GM23338 (cell line): ENCODE measurements around the gene ABCG8.

Experiments used
- CREB1 ChIP-seq: fragments of 250-450 bp; sonication (Bioruptor Pico); IDR thresholded peaks from 2 replicates; pipeline ENCODE4 v1.5.0; 2020; ENCODE audit warnings: low read depth, mild to moderate bottlenecking, moderate library complexity
- EZH2 ChIP-seq: fragments of 200-600 bp; sonication (generic); IDR thresholded peaks from one replicate; pipeline ENCODE4 v1.8.0; 2017; ENCODE audit warnings: antibody characterized with exemption, mild to moderate bottlenecking, low read depth; ENCODE audit not compliant: unreplicated experiment
- EZH2phosphoT487 ChIP-seq: fragments of 200-600 bp; sonication (generic); IDR thresholded peaks from one replicate; pipeline ENCODE4 v1.8.1; 2018; ENCODE audit warnings: antibody characterized with exemption; ENCODE audit not compliant: unreplicated experiment
- JUNB ChIP-seq: IDR thresholded peaks from one replicate; pipeline ENCODE4 v1.6.1; 2016; ENCODE audit warnings: antibody characterized with exemption; ENCODE audit not compliant: unreplicated experiment
- POLR2AphosphoS5 ChIP-seq: IDR thresholded peaks from 2 replicates; pipeline ENCODE4 v1.6.1; 2016; ENCODE audit warnings: antibody characterized with exemption, low read depth
- ZNF114 ChIP-seq: fragments of 250-450 bp; sonication (Bioruptor Pico); IDR thresholded peaks from 2 replicates; pipeline ENCODE4 v1.5.0; 2020; ENCODE audit warnings: mild to moderate bottlenecking, moderate library complexity
- TF ChIP-seq, protein P1 (sequence below), 2 experiments: fragments of 200-600 bp in 1 of 2; sonication (generic) in 1 of 2; conservative IDR thresholded peaks; 2 replicates each; pipeline versions ENCODE4 v1.5.1 to v1.6.1; 2016 to 2017; ENCODE audit warnings: antibody characterized with exemption in 2 of 2, low read depth in 2 of 2, mild to moderate bottlenecking in 2 of 2, moderate library complexity in 1 of 2
- TF ChIP-seq, protein P2 (sequence below): IDR thresholded peaks from one replicate; pipeline ENCODE4 v1.6.1; 2018; ENCODE audit warnings: antibody characterized with exemption; ENCODE audit not compliant: unreplicated experiment
- TF ChIP-seq, protein P3 (sequence below): IDR thresholded peaks from 2 replicates; pipeline ENCODE4 v1.6.1; 2016; ENCODE audit warnings: antibody characterized with exemption
- TF ChIP-seq, protein P4 (sequence below): fragments of 250-450 bp; sonication (Bioruptor Pico); IDR thresholded peaks from 2 replicates; pipeline ENCODE4 v1.5.0; 2020; ENCODE audit warnings: mild to moderate bottlenecking, moderate library complexity

DNA sequence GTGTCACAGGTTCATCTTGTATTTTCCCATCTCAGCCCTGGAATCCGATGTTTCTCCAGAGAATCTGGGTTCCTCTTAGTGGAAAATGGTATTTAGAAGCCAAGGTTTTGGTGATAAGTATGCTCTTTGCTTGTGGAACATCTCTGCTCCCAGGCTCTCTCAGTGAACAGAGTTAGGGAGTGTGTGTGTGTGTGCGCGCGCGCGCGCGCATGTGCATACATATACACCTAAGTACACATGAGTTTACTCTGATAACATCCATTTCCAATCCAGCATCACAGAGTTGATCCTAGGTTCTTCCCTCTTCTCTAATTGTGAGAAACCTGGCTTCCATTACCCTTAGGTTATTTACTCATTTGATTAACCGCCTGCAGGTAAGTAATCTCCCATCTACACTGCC is 41.7 kb downstream of the ABCG8 start:
- TF ChIP-seq, protein P1, sequence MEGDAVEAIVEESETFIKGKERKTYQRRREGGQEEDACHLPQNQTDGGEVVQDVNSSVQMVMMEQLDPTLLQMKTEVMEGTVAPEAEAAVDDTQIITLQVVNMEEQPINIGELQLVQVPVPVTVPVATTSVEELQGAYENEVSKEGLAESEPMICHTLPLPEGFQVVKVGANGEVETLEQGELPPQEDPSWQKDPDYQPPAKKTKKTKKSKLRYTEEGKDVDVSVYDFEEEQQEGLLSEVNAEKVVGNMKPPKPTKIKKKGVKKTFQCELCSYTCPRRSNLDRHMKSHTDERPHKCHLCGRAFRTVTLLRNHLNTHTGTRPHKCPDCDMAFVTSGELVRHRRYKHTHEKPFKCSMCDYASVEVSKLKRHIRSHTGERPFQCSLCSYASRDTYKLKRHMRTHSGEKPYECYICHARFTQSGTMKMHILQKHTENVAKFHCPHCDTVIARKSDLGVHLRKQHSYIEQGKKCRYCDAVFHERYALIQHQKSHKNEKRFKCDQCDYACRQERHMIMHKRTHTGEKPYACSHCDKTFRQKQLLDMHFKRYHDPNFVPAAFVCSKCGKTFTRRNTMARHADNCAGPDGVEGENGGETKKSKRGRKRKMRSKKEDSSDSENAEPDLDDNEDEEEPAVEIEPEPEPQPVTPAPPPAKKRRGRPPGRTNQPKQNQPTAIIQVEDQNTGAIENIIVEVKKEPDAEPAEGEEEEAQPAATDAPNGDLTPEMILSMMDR (conservative IDR thresholded peaks at IDR 0.05; ENCODE audit: low read depth in 2 of 2), result no peak
- TF ChIP-seq EZH2 (no peak), EZH2phosphoT487 (no peak), POLR2AphosphoS5 (no peak), CREB1 (CRISPR knock-in tag) (no peak), JUNB (no peak), ZNF114 (CRISPR knock-in tag) (no peak)
- TF ChIP-seq, protein P2, sequence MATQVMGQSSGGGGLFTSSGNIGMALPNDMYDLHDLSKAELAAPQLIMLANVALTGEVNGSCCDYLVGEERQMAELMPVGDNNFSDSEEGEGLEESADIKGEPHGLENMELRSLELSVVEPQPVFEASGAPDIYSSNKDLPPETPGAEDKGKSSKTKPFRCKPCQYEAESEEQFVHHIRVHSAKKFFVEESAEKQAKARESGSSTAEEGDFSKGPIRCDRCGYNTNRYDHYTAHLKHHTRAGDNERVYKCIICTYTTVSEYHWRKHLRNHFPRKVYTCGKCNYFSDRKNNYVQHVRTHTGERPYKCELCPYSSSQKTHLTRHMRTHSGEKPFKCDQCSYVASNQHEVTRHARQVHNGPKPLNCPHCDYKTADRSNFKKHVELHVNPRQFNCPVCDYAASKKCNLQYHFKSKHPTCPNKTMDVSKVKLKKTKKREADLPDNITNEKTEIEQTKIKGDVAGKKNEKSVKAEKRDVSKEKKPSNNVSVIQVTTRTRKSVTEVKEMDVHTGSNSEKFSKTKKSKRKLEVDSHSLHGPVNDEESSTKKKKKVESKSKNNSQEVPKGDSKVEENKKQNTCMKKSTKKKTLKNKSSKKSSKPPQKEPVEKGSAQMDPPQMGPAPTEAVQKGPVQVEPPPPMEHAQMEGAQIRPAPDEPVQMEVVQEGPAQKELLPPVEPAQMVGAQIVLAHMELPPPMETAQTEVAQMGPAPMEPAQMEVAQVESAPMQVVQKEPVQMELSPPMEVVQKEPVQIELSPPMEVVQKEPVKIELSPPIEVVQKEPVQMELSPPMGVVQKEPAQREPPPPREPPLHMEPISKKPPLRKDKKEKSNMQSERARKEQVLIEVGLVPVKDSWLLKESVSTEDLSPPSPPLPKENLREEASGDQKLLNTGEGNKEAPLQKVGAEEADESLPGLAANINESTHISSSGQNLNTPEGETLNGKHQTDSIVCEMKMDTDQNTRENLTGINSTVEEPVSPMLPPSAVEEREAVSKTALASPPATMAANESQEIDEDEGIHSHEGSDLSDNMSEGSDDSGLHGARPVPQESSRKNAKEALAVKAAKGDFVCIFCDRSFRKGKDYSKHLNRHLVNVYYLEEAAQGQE, result no peak
- TF ChIP-seq, protein P3, sequence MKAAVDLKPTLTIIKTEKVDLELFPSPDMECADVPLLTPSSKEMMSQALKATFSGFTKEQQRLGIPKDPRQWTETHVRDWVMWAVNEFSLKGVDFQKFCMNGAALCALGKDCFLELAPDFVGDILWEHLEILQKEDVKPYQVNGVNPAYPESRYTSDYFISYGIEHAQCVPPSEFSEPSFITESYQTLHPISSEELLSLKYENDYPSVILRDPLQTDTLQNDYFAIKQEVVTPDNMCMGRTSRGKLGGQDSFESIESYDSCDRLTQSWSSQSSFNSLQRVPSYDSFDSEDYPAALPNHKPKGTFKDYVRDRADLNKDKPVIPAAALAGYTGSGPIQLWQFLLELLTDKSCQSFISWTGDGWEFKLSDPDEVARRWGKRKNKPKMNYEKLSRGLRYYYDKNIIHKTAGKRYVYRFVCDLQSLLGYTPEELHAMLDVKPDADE, result no peak
- TF ChIP-seq, protein P4, sequence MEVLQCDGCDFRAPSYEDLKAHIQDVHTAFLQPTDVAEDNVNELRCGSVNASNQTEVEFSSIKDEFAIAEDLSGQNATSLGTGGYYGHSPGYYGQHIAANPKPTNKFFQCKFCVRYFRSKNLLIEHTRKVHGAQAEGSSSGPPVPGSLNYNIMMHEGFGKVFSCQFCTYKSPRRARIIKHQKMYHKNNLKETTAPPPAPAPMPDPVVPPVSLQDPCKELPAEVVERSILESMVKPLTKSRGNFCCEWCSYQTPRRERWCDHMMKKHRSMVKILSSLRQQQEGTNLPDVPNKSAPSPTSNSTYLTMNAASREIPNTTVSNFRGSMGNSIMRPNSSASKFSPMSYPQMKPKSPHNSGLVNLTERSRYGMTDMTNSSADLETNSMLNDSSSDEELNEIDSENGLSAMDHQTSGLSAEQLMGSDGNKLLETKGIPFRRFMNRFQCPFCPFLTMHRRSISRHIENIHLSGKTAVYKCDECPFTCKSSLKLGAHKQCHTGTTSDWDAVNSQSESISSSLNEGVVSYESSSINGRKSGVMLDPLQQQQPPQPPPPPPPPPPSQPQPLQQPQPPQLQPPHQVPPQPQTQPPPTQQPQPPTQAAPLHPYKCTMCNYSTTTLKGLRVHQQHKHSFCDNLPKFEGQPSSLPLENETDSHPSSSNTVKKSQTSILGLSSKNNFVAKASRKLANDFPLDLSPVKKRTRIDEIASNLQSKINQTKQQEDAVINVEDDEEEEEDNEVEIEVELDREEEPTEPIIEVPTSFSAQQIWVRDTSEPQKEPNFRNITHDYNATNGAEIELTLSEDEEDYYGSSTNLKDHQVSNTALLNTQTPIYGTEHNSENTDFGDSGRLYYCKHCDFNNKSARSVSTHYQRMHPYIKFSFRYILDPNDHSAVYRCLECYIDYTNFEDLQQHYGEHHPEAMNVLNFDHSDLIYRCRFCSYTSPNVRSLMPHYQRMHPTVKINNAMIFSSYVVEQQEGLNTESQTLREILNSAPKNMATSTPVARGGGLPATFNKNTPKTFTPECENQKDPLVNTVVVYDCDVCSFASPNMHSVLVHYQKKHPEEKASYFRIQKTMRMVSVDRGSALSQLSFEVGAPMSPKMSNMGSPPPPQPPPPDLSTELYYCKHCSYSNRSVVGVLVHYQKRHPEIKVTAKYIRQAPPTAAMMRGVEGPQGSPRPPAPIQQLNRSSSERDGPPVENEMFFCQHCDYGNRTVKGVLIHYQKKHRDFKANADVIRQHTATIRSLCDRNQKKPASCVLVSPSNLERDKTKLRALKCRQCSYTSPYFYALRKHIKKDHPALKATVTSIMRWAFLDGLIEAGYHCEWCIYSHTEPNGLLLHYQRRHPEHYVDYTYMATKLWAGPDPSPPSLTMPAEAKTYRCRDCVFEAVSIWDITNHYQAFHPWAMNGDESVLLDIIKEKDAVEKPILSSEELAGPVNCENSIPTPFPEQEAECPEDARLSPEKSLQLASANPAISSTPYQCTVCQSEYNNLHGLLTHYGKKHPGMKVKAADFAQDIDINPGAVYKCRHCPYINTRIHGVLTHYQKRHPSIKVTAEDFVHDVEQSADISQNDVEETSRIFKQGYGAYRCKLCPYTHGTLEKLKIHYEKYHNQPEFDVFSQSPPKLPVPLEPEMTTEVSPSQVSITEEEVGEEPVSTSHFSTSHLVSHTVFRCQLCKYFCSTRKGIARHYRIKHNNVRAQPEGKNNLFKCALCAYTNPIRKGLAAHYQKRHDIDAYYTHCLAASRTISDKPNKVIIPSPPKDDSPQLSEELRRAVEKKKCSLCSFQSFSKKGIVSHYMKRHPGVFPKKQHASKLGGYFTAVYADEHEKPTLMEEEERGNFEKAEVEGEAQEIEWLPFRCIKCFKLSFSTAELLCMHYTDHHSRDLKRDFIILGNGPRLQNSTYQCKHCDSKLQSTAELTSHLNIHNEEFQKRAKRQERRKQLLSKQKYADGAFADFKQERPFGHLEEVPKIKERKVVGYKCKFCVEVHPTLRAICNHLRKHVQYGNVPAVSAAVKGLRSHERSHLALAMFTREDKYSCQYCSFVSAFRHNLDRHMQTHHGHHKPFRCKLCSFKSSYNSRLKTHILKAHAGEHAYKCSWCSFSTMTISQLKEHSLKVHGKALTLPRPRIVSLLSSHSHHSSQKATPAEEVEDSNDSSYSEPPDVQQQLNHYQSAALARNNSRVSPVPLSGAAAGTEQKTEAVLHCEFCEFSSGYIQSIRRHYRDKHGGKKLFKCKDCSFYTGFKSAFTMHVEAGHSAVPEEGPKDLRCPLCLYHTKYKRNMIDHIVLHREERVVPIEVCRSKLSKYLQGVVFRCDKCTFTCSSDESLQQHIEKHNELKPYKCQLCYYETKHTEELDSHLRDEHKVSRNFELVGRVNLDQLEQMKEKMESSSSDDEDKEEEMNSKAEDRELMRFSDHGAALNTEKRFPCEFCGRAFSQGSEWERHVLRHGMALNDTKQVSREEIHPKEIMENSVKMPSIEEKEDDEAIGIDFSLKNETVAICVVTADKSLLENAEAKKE, result no peak
